SU-DHL-6 (cell line): Measurements from ENCODE around the gene SBNO2.

Source experiments
- H2AFZ ChIP-seq: fragments of 200-600 bp; sonication (generic); 2 replicates; pipeline ENCODE4 v1.6.1; 2014; ENCODE audit warnings: low read depth, mild to moderate bottlenecking, moderate library complexity, mixed read lengths, antibody characterized with exemption, low read length; ENCODE audit not compliant: severe bottlenecking
- H3F3A ChIP-seq: fragments of 200-600 bp; shearing (Covaris generic); 2 replicates; pipeline ENCODE4 v1.6.0; 2016; ENCODE audit warnings: antibody characterized with exemption, mild to moderate bottlenecking; ENCODE audit not compliant: insufficient read depth
- H3K27ac ChIP-seq: fragments of 200-600 bp; sonication (generic); 2 replicates; pipeline ENCODE4 v1.5.1; 2016; ENCODE audit warnings: low read depth, mild to moderate bottlenecking, low read length, moderate library complexity, mixed read lengths
- H3K27me3 ChIP-seq: fragments of 200-600 bp; sonication (generic), shearing (Covaris generic); 2 replicates; pipeline ENCODE4 v1.6.0; 2014; ENCODE audit warnings: mild to moderate bottlenecking, low read length
- H3K36me3 ChIP-seq: fragments of 200-600 bp; sonication (generic); 2 replicates; pipeline ENCODE4 v1.6.1; 2014; ENCODE audit warnings: mild to moderate bottlenecking, low read length, mixed read lengths
- H3K4me2 ChIP-seq: fragments of 300-600, 200-600 bp; shearing (Covaris generic), sonication (generic); 2 replicates; pipeline ENCODE4 v1.6.0; 2014; ENCODE audit warnings: low read length, low read depth, mild to moderate bottlenecking; ENCODE audit not compliant: poor library complexity, severe bottlenecking
- H3K4me3 ChIP-seq: fragments of 200-600 bp; sonication (generic); 2 replicates; pipeline ENCODE4 v1.5.1; 2014; ENCODE audit warnings: antibody characterized with exemption, low read length, mild to moderate bottlenecking, mixed read lengths; ENCODE audit not compliant: insufficient read depth, poor library complexity, severe bottlenecking
- H3K79me2 ChIP-seq: fragments of 200-600 bp; sonication (generic); 2 replicates; pipeline ENCODE4 v1.6.1; 2014; ENCODE audit warnings: mild to moderate bottlenecking, low read length, moderate library complexity; ENCODE audit not compliant: insufficient read depth
- H3K9ac ChIP-seq: fragments of 200-600 bp; sonication (generic); 2 replicates; pipeline ENCODE4 v1.7.0; 2014; ENCODE audit warnings: mild to moderate bottlenecking, low read length
- H3K9me2 ChIP-seq: fragments of 200-600 bp; sonication (generic); replicated peaks from 2 replicates; pipeline ENCODE4 v1.6.1; 2014; ENCODE audit warnings: low read length; ENCODE audit not compliant: insufficient read depth
- H3K9me3 ChIP-seq: fragments of 200-600 bp; sonication (generic); 2 replicates; pipeline ENCODE4 v1.6.1; 2014; ENCODE audit warnings: low read length, mixed read lengths; ENCODE audit not compliant: insufficient read depth
- H4K20me1 ChIP-seq: fragments of 200-600 bp; sonication (generic); 2 replicates; pipeline ENCODE4 v1.6.1; 2014; ENCODE audit warnings: low read depth, mild to moderate bottlenecking, antibody characterized with exemption, low read length, moderate library complexity, mixed read lengths
- EZH2phosphoT487 ChIP-seq: fragments of 200-600 bp; sonication (generic), shearing (Covaris generic); conservative IDR thresholded peaks from 2 replicates; pipeline ENCODE4 v1.6.1; 2018; ENCODE audit warnings: mild to moderate bottlenecking, antibody characterized with exemption, low read length, moderate library complexity, mixed read lengths
- TF ChIP-seq, protein P1 (sequence below): fragments of 200-600 bp; sonication (generic); IDR thresholded peaks from one replicate; pipeline ENCODE4 v1.5.1; 2017; ENCODE audit warnings: antibody characterized with exemption, mild to moderate bottlenecking, low read length, moderate library complexity; ENCODE audit not compliant: insufficient read depth, poor library complexity, severe bottlenecking

SBNO2 gene

DNA sequence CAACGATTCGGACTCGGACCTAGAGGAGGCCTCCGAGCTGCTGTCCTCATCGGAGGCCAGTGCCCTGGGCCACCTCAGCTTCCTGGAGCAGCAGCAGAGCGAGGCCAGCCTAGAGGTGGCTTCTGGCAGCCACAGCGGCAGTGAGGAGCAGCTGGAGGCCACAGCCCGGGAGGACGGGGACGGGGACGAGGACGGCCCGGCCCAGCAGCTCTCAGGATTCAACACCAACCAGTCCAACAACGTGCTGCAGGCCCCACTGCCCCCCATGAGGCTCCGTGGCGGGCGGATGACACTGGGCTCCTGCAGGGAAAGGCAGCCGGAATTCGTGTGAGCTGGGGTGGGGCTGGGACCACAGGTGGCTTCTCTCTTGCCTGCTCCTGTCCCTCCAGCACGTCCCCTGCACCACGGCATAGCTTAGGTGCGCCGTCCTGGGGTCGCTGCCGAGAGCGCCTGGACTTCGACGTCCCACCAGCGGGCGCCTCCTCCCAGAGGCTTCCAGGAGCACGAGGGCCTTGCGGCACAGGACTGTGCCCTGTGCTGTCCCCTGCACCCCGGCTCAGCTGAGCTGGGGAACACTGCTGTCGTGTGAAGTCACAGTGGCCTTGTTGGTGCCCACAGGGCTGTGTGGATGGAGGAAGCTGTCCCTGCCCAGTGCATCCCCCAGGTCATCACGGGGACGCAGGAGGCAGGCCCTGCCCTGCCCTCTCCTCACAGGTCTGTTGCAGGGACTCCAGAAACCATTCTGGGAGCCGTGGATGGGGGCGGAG lies 88.2 kb downstream of the SBNO2 start:
- no peaks in the 10 kb centered on the region for H3K27me3 ChIP-seq
- no peak overlapping the region for H3K4me3 ChIP-seq
- H3K4me2 ChIP-seq = no peak overlapping the region
- H3K9me3 ChIP-seq = no peaks in the 10 kb centered on the region
- H3K36me3 ChIP-seq = no peaks in the 10 kb centered on the region
- H2AFZ ChIP-seq = no peak overlapping the region
- H3K27ac ChIP-seq = no peak overlapping the region
- no peak overlapping the region for H3K9ac ChIP-seq
- H3K9me2 ChIP-seq = no peaks in the 10 kb centered on the region
- H3K79me2 ChIP-seq = no peaks in the 10 kb centered on the region
- H4K20me1 ChIP-seq = no peaks in the 10 kb centered on the region
- no peak for TF ChIP-seq EZH2phosphoT487
- TF ChIP-seq, protein P1, sequence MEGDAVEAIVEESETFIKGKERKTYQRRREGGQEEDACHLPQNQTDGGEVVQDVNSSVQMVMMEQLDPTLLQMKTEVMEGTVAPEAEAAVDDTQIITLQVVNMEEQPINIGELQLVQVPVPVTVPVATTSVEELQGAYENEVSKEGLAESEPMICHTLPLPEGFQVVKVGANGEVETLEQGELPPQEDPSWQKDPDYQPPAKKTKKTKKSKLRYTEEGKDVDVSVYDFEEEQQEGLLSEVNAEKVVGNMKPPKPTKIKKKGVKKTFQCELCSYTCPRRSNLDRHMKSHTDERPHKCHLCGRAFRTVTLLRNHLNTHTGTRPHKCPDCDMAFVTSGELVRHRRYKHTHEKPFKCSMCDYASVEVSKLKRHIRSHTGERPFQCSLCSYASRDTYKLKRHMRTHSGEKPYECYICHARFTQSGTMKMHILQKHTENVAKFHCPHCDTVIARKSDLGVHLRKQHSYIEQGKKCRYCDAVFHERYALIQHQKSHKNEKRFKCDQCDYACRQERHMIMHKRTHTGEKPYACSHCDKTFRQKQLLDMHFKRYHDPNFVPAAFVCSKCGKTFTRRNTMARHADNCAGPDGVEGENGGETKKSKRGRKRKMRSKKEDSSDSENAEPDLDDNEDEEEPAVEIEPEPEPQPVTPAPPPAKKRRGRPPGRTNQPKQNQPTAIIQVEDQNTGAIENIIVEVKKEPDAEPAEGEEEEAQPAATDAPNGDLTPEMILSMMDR = no peak
- H3F3A ChIP-seq = peaks cover 28% of the 10 kb centered on the region

- Histone ChIP-seq H3K9me2 (no peaks in the 10 kb centered on the region), H2AFZ (no peak overlapping the region), H3K4me2 (no peak overlapping the region), H3K27me3 (no peaks in the 10 kb centered on the region), H3K36me3 (no peaks in the 10 kb centered on the region), H3K4me3 (no peak overlapping the region), H3F3A (peaks cover 28% of the 10 kb centered on the region), H3K27ac (no peak overlapping the region), H3K79me2 (no peaks in the 10 kb centered on the region), H4K20me1 (no peaks in the 10 kb centered on the region), H3K9me3 (no peaks in the 10 kb centered on the region), H3K9ac (no peak overlapping the region)
- TF ChIP-seq, protein P1 = no peak
Measured at GRCh38 chr19:1085053-1085658, 88.9 kb downstream of the SBNO2 start.

- no peaks in the 10 kb centered on the region for H4K20me1 ChIP-seq
- no peaks in the 10 kb centered on the region for H3K9me3 ChIP-seq
- no peaks in the 10 kb centered on the region for H3K79me2 ChIP-seq
- H3K9me2 ChIP-seq = no peaks in the 10 kb centered on the region
- no peak for TF ChIP-seq EZH2phosphoT487
- TF ChIP-seq, protein P1 = no peak
- no peak overlapping the region for H3K4me3 ChIP-seq
- H3K36me3 ChIP-seq = no peaks in the 10 kb centered on the region
- H2AFZ ChIP-seq = no peak overlapping the region
- H3F3A ChIP-seq = peaks cover 28% of the 10 kb centered on the region
- no peak overlapping the region for H3K4me2 ChIP-seq
- no peaks in the 10 kb centered on the region for H3K27me3 ChIP-seq
- no peak overlapping the region for H3K9ac ChIP-seq
- 0 out of 2 replicates have a peak overlapping the region, but pooled peaks have one; percentile 6 for H3K27ac ChIP-seq
Measured at GRCh38 chr19:1084024-1084868, 89.8 kb downstream of the SBNO2 start.
